HUES6 (cell line): Measurements from ENCODE around the gene WDR54.

Experiments used
- H3K27ac ChIP-seq: 2 replicates; pipeline ENCODE4 v1.7.0; 2013; ENCODE audit warnings: low read depth, mild to moderate bottlenecking, low read length, inconsistent platforms
- H3K27me3 ChIP-seq: 2 replicates; pipeline ENCODE4 v1.6.1; 2013; ENCODE audit warnings: low read length; ENCODE audit not compliant: control insufficient read depth, insufficient read depth
- H3K36me3 ChIP-seq: 2 replicates; pipeline ENCODE4 v1.6.1; 2013; ENCODE audit warnings: low read length; ENCODE audit not compliant: control insufficient read depth, insufficient read depth
- H3K4me1 ChIP-seq: 2 replicates; pipeline ENCODE4 v1.6.1; 2013; ENCODE audit warnings: low read length; ENCODE audit not compliant: control insufficient read depth, insufficient read depth
- H3K4me3 ChIP-seq: 2 replicates; pipeline ENCODE4 v1.5.1; 2013; ENCODE audit warnings: low read depth, low read length
- H3K9ac ChIP-seq: one replicate; pipeline ENCODE4 v1.6.1; 2013; ENCODE audit warnings: mild to moderate bottlenecking, low read length
- H3K9me3 ChIP-seq: 2 replicates; pipeline ENCODE4 v1.6.1; 2013; ENCODE audit warnings: low read depth, low read length; ENCODE audit not compliant: control insufficient read depth, insufficient read depth

WDR54 gene

DNA sequence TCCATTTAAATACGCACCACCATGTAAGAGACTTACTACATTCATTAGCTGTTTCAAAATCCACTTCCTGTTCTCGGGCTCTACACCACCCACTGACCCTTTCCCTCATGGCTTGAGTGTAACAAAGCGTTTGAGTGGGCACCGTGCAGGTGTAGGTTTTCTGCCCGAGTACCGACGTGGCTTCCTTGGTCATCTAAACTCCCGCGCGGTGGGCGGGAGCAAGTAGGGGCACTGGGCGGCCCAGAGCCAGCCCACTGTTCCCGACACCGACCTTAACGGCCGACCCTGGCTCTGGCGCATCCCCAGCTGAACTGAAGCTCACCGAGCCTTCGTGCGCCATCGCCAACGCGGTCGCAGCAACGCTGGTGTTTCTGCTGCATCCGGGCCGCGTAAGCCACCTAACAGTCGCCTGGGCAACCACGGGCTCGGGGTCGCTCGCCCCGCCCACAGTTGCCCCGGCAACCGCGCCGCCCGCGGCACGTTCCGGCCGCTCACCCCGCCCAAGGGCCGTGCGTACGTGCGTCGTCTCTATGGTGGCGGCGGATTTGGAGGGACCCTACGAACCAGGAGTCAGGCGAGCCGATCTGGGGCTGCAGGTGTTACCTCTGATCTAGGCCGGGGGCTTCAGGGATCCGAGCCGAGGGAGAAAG lies at the start of gene WDR54, which contains the start of gene C2orf81:
Gene WDR54, plus strand, starts transcription at position 510 of the 650 bp plus-strand sequence. CDS start 424 bp downstream, outside the sequence.
Gene C2orf81, minus strand, starts transcription at position 399 of the 650 bp plus-strand sequence. Its CDS starts 59 bp downstream, at position 340.
- no peaks in the 10 kb centered on the region for H3K9me3 ChIP-seq

DNA sequence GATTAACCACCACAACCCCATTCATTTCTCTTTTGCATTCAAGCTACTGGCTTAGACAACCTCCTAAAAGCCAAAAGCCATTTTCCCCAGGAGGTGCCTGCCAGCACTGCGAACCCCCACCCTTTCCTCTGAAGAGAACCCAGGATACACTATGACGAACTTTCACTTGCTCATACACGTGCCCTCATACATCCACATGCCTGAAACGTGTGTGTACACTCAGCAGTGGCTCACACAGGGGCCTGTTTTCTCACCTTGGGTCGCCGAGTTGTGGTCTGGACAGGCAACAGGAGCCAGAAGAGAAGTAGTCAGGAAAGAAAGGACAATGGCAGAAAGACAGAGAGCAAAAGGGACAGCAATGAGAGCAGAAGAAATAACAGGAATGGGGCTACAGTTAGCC lies 48.9 kb upstream of the WDR54 start:
- Histone ChIP-seq H3K9ac (no peak overlapping the region), H3K4me3 (no peak overlapping the region), H3K4me1 (peaks cover 23% of the 10 kb centered on the region), H3K27ac (no peak overlapping the region), H3K9me3 (no peaks in the 10 kb centered on the region), H3K36me3 (peaks cover 67% of the 10 kb centered on the region), H3K27me3 (no peaks in the 10 kb centered on the region)

More for the DNA sequence above, at the start of gene WDR54, which contains the start of gene C2orf81:
- Histone ChIP-seq H3K9ac (peak within 1 kb of the TSS; percentile 68), H3K27ac (no peak within 1 kb of the TSS), H3K4me1 (no peaks in the 10 kb centered on the region), H3K36me3 (peaks cover 18% of the 10 kb centered on the region), H3K27me3 (peaks cover 26% of the 10 kb centered on the region; the same call in 1 of the 2 replicates), H3K4me3 (peak within 1 kb of the TSS; percentile 79)

DNA sequence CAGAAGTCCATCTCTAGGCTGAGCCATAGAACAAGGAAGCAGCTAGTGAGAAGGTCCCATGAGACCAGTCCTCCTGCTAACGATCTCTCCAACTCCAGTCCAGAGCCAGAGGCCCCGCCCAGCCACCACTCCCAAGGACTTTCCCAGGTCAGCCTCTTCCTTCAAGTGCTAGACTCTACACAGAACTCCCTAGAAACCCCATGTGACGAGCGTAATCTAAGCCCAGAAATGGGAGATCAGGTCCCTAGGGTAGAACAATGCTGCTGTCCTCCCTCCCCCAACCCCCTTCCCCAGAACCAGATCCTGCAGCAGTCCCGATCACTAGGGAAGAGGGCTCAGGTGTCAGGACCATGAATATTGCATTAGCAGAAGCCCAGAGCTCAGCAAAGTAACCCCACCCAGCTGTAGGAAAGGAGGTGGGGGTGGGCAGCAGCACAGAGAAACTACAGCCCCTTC lies 48.3 kb upstream of the WDR54 start:
- Histone ChIP-seq H3K27me3 (no peaks in the 10 kb centered on the region), H3K27ac (no peak overlapping the region), H3K4me3 (peak overlapping the region; percentile 64), H3K9me3 (no peaks in the 10 kb centered on the region), H3K4me1 (peaks cover 23% of the 10 kb centered on the region), H3K9ac (no peak overlapping the region), H3K36me3 (peaks cover 66% of the 10 kb centered on the region)

DNA sequence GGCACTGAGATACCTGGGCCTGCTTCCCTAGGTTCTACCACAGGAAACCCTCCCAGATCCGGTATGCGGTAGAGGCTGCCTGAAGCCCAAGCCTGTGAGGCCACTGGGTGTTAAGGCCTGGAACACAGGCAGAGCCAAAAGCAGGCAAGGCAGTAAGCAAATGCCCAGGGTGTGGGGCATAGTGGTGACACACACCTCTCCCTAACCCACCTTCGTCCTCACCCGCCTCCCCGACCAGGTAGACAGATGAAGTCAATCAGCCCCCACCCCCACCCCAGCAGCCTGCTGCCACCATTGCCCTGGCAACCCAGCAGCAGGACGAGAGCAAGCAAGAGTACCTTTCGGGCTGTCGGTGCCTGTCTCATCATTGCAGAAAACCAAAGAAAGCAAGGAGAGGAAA lies 47.5 kb upstream of the WDR54 start:
- H3K27ac ChIP-seq, result no peak overlapping the region
- peaks cover 58% of the 10 kb centered on the region for H3K36me3 ChIP-seq
- peak overlapping the region; percentile 64 for H3K4me3 ChIP-seq
- H3K9me3 ChIP-seq, result no peaks in the 10 kb centered on the region
- peaks cover 27% of the 10 kb centered on the region for H3K4me1 ChIP-seq
- peak overlapping the region; percentile 48 for H3K9ac ChIP-seq
- H3K27me3 ChIP-seq, result no peaks in the 10 kb centered on the region

DNA sequence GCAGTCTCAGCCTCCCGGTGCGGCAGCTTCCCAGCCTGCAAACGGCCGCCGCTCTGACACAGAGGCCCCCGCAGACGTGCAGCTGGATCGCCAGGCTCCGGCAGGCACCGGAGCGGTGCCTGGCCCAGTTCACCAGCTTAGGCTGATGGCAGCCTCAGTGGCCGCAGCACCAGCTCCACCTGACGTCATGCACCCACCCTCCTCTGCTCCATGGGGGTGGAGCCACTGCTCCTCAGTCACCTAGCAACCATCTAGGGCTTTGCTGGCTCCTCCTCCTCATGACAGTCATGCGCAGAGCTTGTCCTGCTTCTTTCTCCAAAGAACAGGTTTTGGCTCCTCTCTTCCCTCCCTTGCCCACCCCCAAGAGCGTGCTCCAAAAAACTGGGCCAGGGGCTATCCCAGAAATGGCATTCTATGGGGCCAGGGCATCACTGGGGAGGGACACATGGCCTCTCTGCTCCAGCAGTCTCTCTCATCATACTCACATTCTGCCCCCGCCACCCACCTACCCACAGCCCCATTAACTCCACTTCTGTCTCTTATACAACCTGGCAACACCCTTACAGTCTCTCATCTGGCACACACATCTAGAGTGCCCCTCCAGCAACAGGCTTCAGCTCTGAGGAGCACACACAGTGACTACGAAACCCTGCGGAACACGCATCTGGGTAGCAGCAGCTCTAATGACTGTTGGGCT lies 46.9 kb upstream of the WDR54 start:
- Histone ChIP-seq H3K4me1 (peaks cover 34% of the 10 kb centered on the region), H3K9me3 (no peaks in the 10 kb centered on the region), H3K36me3 (peaks cover 52% of the 10 kb centered on the region), H3K4me3 (peak overlapping the region; percentile 64), H3K27ac (no peak overlapping the region), H3K27me3 (no peaks in the 10 kb centered on the region), H3K9ac (peak overlapping the region; percentile 48)

GRCh38 chr2:74375838-74376237 lies 45.7 kb upstream of the WDR54 start:
- no peaks in the 10 kb centered on the region for H3K27me3 ChIP-seq
- no peak overlapping the region for H3K27ac ChIP-seq
- H3K9me3 ChIP-seq, result no peaks in the 10 kb centered on the region
- peaks cover 40% of the 10 kb centered on the region for H3K36me3 ChIP-seq
- H3K9ac ChIP-seq, result no peak overlapping the region
- peaks cover 44% of the 10 kb centered on the region for H3K4me1 ChIP-seq
- no peak overlapping the region for H3K4me3 ChIP-seq

DNA sequence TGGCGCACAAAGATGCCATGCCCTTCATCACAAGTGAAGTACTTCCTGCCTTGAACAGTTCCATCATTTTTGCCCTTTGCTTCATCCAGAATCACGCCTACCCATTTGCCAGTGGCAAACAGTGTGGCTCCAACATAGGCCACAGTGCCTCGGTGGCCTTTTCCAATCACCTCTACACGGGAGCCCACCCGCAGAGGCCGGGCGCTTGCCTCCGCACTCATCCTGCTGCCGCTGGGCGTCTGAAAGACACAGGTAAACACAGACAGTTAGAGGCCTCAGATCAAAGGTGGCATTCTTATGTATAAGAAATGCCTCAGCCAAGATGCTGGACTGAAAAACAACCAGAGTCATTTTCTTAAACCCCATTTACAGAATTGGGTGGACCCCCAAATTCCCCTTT lies 43.5 kb upstream of the WDR54 start:
- Histone ChIP-seq H3K36me3 (peaks cover 26% of the 10 kb centered on the region), H3K27ac (no peak overlapping the region)

DNA sequence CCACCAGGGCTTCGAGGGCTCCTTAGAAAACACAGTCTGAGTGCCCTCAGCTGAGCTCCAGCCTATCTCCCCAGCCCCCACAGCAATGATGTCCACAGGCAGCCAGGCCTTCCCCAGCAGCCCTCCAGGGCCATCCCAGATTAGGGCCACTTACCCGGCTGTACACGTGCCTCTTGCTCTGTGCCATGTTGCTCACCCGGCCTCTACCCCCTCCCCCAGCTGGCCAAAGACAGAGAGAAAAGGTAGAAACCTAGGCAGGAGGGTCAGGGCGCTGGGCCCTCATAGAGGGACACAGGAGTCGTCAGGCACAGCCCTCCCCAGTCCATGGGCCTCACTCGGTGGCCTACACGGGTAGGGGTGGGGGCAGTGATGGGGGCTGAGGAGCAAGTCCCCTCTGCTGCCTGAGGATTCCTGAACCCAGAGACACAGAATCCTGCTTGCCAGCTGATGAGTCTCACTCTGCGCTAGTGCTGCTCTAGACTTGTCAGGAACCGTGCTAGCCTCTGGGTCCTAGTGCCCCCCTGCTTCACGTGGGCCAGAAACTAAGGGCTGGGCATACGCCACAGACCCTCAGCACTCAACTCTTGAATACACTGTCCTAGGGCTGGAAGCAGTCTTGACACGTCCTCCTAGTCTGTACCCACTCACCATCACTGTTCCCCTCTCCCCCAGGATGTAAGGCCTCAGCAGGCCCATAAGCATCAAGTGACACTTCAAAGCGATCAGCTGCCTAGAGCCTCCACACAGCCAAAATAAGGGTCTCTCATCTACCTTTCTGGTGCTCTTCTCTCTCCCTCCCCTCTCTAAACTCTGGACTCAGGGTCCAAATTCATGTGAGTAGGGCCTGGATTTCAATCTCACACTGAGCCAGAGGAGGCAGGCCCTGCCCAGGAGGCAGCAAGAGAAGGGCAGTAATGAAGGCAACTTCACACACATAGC lies 41.4 kb upstream of the WDR54 start, which contains the start of gene DCTN1:
Gene DCTN1, minus strand, starts transcription at position 461 of the 939 bp plus-strand sequence. Its CDS starts 274 bp downstream, at position 187.
- H3K4me3 ChIP-seq, result peak within 1 kb of the TSS; percentile 44
- H3K4me1 ChIP-seq, result peaks cover 22% of the 10 kb centered on the region
- no peaks in the 10 kb centered on the region for H3K9me3 ChIP-seq
- peaks cover 34% of the 10 kb centered on the region for H3K36me3 ChIP-seq
- no peaks in the 10 kb centered on the region for H3K27me3 ChIP-seq
- H3K9ac ChIP-seq, result peak within 1 kb of the TSS; percentile 41
- no peak within 1 kb of the TSS for H3K27ac ChIP-seq

More for the DNA sequence above, 43.5 kb upstream of the WDR54 start:
- Histone ChIP-seq H3K9ac (no peak overlapping the region), H3K27me3 (no peaks in the 10 kb centered on the region), H3K4me3 (no peak overlapping the region), H3K9me3 (no peaks in the 10 kb centered on the region), H3K4me1 (peaks cover 41% of the 10 kb centered on the region)

GRCh38 chr2:74381751-74382150 lies 39.8 kb upstream of the WDR54 start:
- Histone ChIP-seq H3K4me1 (peaks cover 21% of the 10 kb centered on the region), H3K36me3 (peaks cover 27% of the 10 kb centered on the region), H3K9ac (no peak overlapping the region), H3K9me3 (no peaks in the 10 kb centered on the region), H3K27me3 (no peaks in the 10 kb centered on the region), H3K4me3 (no peak overlapping the region), H3K27ac (no peak overlapping the region)

DNA sequence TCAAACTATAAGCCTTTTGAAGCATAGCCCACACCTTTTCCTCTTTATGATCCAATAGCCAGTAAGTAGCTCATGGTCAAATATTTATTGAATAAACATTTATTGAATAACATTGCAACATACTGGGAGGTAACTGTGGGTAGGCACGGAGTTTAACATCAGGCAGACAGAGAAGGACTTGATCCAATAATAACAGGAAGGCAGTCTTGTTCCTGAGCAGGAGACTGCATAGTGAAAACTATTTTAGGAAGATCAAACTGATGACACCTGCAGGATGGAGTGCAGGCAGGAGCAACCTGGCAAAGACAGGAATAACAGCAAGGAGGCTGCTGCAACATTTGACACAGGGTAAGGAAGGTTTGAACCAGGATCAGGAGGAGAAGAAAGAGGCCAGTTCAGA lies 38.3 kb upstream of the WDR54 start:
- Histone ChIP-seq H3K4me3 (no peak overlapping the region), H3K4me1 (peaks cover 21% of the 10 kb centered on the region), H3K9me3 (no peaks in the 10 kb centered on the region), H3K27me3 (no peaks in the 10 kb centered on the region), H3K27ac (no peak overlapping the region), H3K9ac (no peak overlapping the region), H3K36me3 (peaks cover 13% of the 10 kb centered on the region)
